ENCODE data around the gene NRXN3. TPM values are rescaled to one million over a fixed set of nuclear protein-coding genes. Genes with fewer than 3 reads are reported as not detected.

The NRXN3 gene
- polyA plus RNA-seq, 1 donor from 2014 or later: 110 TPM

DNA sequence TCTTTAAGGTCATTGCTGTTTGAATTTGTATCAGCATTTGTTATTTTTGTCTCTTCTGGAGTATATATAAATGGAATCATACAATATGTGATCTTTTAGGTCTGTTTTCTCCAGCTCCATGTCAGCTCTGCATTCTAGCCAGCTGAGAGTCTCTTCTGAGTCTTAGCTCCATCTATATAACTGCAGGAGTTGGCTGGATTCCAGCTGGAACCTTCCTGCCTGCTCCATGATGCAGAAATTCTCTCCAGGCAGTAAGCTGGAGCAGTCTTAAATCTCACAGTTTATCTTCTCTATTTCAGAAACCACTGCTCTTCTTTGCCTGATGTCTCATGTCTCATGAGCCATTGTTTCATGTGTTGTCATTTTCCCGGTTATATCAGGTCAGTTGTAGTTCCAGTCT, 827.6 kb downstream of the NRXN3 start:
- no peaks in the 10 kb centered on the region for H4K20me1 ChIP-seq (ENCODE audit: insufficient read depth)
- no peak overlapping the region for H3K4me2 ChIP-seq (ENCODE audit: low read length)
- H3K4me3 ChIP-seq (ENCODE audit: low read length): no peak overlapping the region
- H3K9ac ChIP-seq (ENCODE audit: low read length): no peak overlapping the region
- no peaks in the 10 kb centered on the region for H3F3A ChIP-seq (ENCODE audit: insufficient read depth, low read length, poor library complexity, severe bottlenecking)
- H3K27me3 ChIP-seq (ENCODE audit: insufficient read depth, low read depth, low read length): no peaks in the 10 kb centered on the region
- H3K79me2 ChIP-seq (replicated peaks; ENCODE audit: insufficient read depth, low read length): no peaks in the 10 kb centered on the region
- no peak overlapping the region for H3K27ac ChIP-seq (ENCODE audit: low read length)
- no peak for TF ChIP-seq EZH2 (IDR thresholded peaks at IDR 0.05; ENCODE audit: borderline replicate concordance, insufficient read depth, low read length, poor library complexity, severe bottlenecking)
- TF ChIP-seq RAD21 (conservative IDR thresholded peaks at IDR 0.05): no peak
- TF ChIP-seq TAF1 (IDR thresholded peaks at IDR 0.05; ENCODE audit: low read depth): no peak
- TF ChIP-seq, protein P1, sequence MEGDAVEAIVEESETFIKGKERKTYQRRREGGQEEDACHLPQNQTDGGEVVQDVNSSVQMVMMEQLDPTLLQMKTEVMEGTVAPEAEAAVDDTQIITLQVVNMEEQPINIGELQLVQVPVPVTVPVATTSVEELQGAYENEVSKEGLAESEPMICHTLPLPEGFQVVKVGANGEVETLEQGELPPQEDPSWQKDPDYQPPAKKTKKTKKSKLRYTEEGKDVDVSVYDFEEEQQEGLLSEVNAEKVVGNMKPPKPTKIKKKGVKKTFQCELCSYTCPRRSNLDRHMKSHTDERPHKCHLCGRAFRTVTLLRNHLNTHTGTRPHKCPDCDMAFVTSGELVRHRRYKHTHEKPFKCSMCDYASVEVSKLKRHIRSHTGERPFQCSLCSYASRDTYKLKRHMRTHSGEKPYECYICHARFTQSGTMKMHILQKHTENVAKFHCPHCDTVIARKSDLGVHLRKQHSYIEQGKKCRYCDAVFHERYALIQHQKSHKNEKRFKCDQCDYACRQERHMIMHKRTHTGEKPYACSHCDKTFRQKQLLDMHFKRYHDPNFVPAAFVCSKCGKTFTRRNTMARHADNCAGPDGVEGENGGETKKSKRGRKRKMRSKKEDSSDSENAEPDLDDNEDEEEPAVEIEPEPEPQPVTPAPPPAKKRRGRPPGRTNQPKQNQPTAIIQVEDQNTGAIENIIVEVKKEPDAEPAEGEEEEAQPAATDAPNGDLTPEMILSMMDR (IDR thresholded peaks at IDR 0.05; ENCODE audit: poor library complexity, severe bottlenecking): no peak
- TF ChIP-seq, protein P2, sequence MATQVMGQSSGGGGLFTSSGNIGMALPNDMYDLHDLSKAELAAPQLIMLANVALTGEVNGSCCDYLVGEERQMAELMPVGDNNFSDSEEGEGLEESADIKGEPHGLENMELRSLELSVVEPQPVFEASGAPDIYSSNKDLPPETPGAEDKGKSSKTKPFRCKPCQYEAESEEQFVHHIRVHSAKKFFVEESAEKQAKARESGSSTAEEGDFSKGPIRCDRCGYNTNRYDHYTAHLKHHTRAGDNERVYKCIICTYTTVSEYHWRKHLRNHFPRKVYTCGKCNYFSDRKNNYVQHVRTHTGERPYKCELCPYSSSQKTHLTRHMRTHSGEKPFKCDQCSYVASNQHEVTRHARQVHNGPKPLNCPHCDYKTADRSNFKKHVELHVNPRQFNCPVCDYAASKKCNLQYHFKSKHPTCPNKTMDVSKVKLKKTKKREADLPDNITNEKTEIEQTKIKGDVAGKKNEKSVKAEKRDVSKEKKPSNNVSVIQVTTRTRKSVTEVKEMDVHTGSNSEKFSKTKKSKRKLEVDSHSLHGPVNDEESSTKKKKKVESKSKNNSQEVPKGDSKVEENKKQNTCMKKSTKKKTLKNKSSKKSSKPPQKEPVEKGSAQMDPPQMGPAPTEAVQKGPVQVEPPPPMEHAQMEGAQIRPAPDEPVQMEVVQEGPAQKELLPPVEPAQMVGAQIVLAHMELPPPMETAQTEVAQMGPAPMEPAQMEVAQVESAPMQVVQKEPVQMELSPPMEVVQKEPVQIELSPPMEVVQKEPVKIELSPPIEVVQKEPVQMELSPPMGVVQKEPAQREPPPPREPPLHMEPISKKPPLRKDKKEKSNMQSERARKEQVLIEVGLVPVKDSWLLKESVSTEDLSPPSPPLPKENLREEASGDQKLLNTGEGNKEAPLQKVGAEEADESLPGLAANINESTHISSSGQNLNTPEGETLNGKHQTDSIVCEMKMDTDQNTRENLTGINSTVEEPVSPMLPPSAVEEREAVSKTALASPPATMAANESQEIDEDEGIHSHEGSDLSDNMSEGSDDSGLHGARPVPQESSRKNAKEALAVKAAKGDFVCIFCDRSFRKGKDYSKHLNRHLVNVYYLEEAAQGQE (IDR thresholded peaks at IDR 0.05; ENCODE audit: borderline replicate concordance): no peak
- TF ChIP-seq MXI1 (conservative IDR thresholded peaks at IDR 0.05; ENCODE audit: poor library complexity, severe bottlenecking): no peak
- TF ChIP-seq SMC3 (conservative IDR thresholded peaks at IDR 0.05; ENCODE audit: poor library complexity): no peak
- TF ChIP-seq POLR2AphosphoS5 (IDR thresholded peaks at IDR 0.05): no peak
- no peak for TF ChIP-seq EP300 (conservative IDR thresholded peaks at IDR 0.05; ENCODE audit: poor library complexity, severe bottlenecking)
- no peaks in the 10 kb centered on the region for H3K9me2 ChIP-seq (ENCODE audit: insufficient read depth, low read length)
- no peaks in the 10 kb centered on the region for H3K9me3 ChIP-seq (ENCODE audit: low read length)
- peaks cover 4% of the 10 kb centered on the region for H3K36me3 ChIP-seq (ENCODE audit: insufficient read depth, low read length)
- H2AFZ ChIP-seq (ENCODE audit: low read depth, low read length): no peak overlapping the region

DNA sequence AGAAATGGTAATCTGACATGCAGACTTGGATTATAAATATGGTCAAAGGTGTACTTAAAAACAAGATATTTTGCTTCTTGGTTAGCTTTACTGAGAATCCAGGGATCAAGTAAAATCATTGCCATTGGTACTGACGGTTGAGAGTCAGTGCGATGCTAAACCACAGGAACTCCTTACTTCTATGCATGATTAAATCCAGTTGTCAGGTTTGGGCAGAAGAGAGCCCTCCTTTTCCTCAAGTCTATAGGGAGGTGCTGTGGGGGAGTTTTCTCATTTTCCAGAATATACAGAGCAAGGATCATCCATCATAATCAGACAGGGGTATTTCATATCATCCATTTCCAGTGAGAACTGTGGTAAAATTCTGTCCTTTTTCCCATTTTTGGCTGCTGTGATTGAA, 839.1 kb downstream of the NRXN3 start:
- Histone ChIP-seq H3K27me3 (ENCODE audit: insufficient read depth, low read depth, low read length) (no peaks in the 10 kb centered on the region), H3K4me2 (ENCODE audit: low read length) (no peak overlapping the region), H3K9ac (ENCODE audit: low read length) (no peak overlapping the region), H3K9me3 (ENCODE audit: low read length) (no peaks in the 10 kb centered on the region), H3K36me3 (ENCODE audit: insufficient read depth, low read length) (no peaks in the 10 kb centered on the region), H4K20me1 (ENCODE audit: insufficient read depth) (no peaks in the 10 kb centered on the region), H3F3A (ENCODE audit: insufficient read depth, low read length, poor library complexity, severe bottlenecking) (no peaks in the 10 kb centered on the region), H3K27ac (ENCODE audit: low read length) (no peak overlapping the region), H3K9me2 (ENCODE audit: insufficient read depth, low read length) (no peaks in the 10 kb centered on the region), H3K4me3 (ENCODE audit: low read length) (no peak overlapping the region), H3K79me2 (replicated peaks; ENCODE audit: insufficient read depth, low read length) (no peaks in the 10 kb centered on the region), H2AFZ (ENCODE audit: low read depth, low read length) (no peak overlapping the region)
- TF ChIP-seq TAF1 (IDR thresholded peaks at IDR 0.05; ENCODE audit: low read depth) (no peak), POLR2AphosphoS5 (IDR thresholded peaks at IDR 0.05) (no peak), MXI1 (conservative IDR thresholded peaks at IDR 0.05; ENCODE audit: poor library complexity, severe bottlenecking) (no peak)
- TF ChIP-seq, protein P1 (IDR thresholded peaks at IDR 0.05; ENCODE audit: poor library complexity, severe bottlenecking): no peak
